Caco-2 (cell line): ENCODE data around the gene YIF1A. TPM values are rescaled to one million over a fixed set of nuclear protein-coding genes. Genes with fewer than 3 reads are reported as not detected.

Source experiments
- BruUV-seq: library from RNA; stranded (reverse); fragments of 400-500 nt; replicated peaks from 2 replicates; lab custom pipeline; 2021; lab: Mats Ljungman, UMichigan
- CTCF ChIA-PET: fragments of 300-600 bp; sonication (Branson Sonifier 250); formaldehyde crosslinking; loops from one replicate; lab custom pipeline; 2022; ENCODE audit warnings: antibody characterized with exemption; lab: Charles Lee
- POLR2A ChIA-PET: fragments of 300-600 bp; sonication (Branson Sonifier 250); formaldehyde crosslinking; loops from one replicate; lab custom pipeline; 2022; ENCODE audit warnings: antibody characterized with exemption; lab: Charles Lee
- DNase-seq, 2 experiments: peaks; one replicate each; pipeline versions ENCODE4 v3.0.0 to v3.0.0-alpha.2; 2020 to 2022
- H3K27me3 ChIP-seq: replicated peaks from 2 replicates; pipeline ENCODE4 v1.6.0; 2011; ENCODE audit warnings: low read length; ENCODE audit not compliant: control insufficient read depth, insufficient read depth
- H3K36me3 ChIP-seq: 2 replicates; pipeline ENCODE4 v1.5.1; 2011; ENCODE audit warnings: low read length; ENCODE audit not compliant: control insufficient read depth, insufficient read depth
- H3K4me1 ChIP-seq: fragments of 250-450 bp; sonication (Bioruptor Pico); 2 replicates; pipeline ENCODE4 v1.5.1; 2020; ENCODE audit warnings: mild to moderate bottlenecking
- H3K4me3 ChIP-seq: 2 replicates; pipeline ENCODE4 v1.5.1; 2011; ENCODE audit warnings: low read depth, mild to moderate bottlenecking, control low read depth, low read length
- H3K9me3 ChIP-seq: fragments of 250-450 bp; sonication (Bioruptor Pico); 2 replicates; pipeline ENCODE4 v1.5.1; 2020; ENCODE audit warnings: mild to moderate bottlenecking, moderate library complexity
- H3K27ac Mint-ChIP-seq: one replicate; pipeline ENCODE4 v1.8.0; 2022; ENCODE audit warnings: mixed read lengths; ENCODE audit not compliant: unreplicated experiment
- H3K27me3 Mint-ChIP-seq: one replicate; pipeline ENCODE4 v1.8.0; 2022; ENCODE audit warnings: mixed read lengths; ENCODE audit not compliant: insufficient read depth, unreplicated experiment
- H3K36me3 Mint-ChIP-seq: one replicate; pipeline ENCODE4 v1.8.0; 2022; ENCODE audit warnings: mild to moderate bottlenecking, mixed read lengths; ENCODE audit not compliant: insufficient read depth, unreplicated experiment
- H3K4me1 Mint-ChIP-seq: one replicate; pipeline ENCODE4 v1.8.0; 2022; ENCODE audit warnings: low read depth, mixed read lengths; ENCODE audit not compliant: unreplicated experiment
- H3K4me3 Mint-ChIP-seq: one replicate; pipeline ENCODE4 v1.8.0; 2022; ENCODE audit warnings: mild to moderate bottlenecking, moderate library complexity, mixed read lengths; ENCODE audit not compliant: unreplicated experiment
- H3K9me3 Mint-ChIP-seq: one replicate; pipeline ENCODE4 v1.8.0; 2022; ENCODE audit warnings: mixed read lengths; ENCODE audit not compliant: unreplicated experiment
- CTCF ChIP-seq, 2 experiments: fragments of 200-600 bp in 1 of 2; IDR thresholded peaks; 1 replicate in 1 of 2; 2 replicates in 1 of 2; pipeline versions ENCODE4 v1.5.1 to v1.8.0; 2011 to 2022; ENCODE audit warnings: antibody characterized with exemption in 1 of 2, control low read depth in 1 of 2, inconsistent platforms in 1 of 2, low read depth in 1 of 2, low read length in 1 of 2, mild to moderate bottlenecking in 1 of 2, moderate library complexity in 1 of 2; ENCODE audit not compliant: insufficient read depth in 1 of 2, severe bottlenecking in 1 of 2, unreplicated experiment in 1 of 2
- intact Hi-C: fragments of 100-400 bp; cut with micrococcal nuclease; formaldehyde crosslinking; loops from one replicate; pipeline ENCODE4 v1.10.0; 2022; ENCODE audit not compliant: unreplicated experiment
- total RNA-seq: library from RNA; stranded (reverse); gene quantifications from 2 replicates; pipeline ENCODE4 v1.2.3, GENCODE V29; 2022

Gene YIF1A
- total RNA-seq, 1 experiment from 2014 or later, result 159 TPM

- no TSS peak for BruUV-seq
- ChIA-PET POLR2A (no interaction called here), CTCF (no interaction called here)
- no peaks in the 10 kb centered on the region for H3K9me3 ChIP-seq
- no peak overlapping the region for H3K4me3 Mint-ChIP-seq
- no peak for DNase-seq
- H3K9me3 Mint-ChIP-seq, result no peaks in the 10 kb centered on the region
- TF ChIP-seq CTCF (IDR thresholded peaks at IDR 0.05; ENCODE audit: insufficient read depth in 1 of 2, low read depth in 1 of 2, low read length in 1 of 2, severe bottlenecking in 1 of 2, unreplicated experiment in 1 of 2), result no peak
- no peaks in the 10 kb centered on the region for H3K4me1 ChIP-seq
- no peaks in the 10 kb centered on the region for H3K4me1 Mint-ChIP-seq
- peaks cover 5% of the 10 kb centered on the region for H3K36me3 Mint-ChIP-seq
- intact Hi-C loops, result no loop called here
- no peaks in the 10 kb centered on the region for H3K27me3 ChIP-seq
- H3K36me3 ChIP-seq, result no peaks in the 10 kb centered on the region
- H3K27ac Mint-ChIP-seq, result no peak overlapping the region
- no peaks in the 10 kb centered on the region for H3K27me3 Mint-ChIP-seq
- H3K4me3 ChIP-seq, result no peak overlapping the region
These were observed 10.2 kb upstream of the YIF1A start for GRCh38 chr11:66299186-66299585.

GRCh38 chr11:66297610-66298009, 8.7 kb upstream of the YIF1A start:
- Mint-ChIP-seq H3K4me3 (no peak overlapping the region), H3K4me1 (peaks cover 5% of the 10 kb centered on the region), H3K27me3 (peaks cover 3% of the 10 kb centered on the region), H3K27ac (no peak overlapping the region), H3K36me3 (peaks cover 6% of the 10 kb centered on the region), H3K9me3 (no peaks in the 10 kb centered on the region)
- Histone ChIP-seq H3K36me3 (no peaks in the 10 kb centered on the region), H3K4me1 (no peaks in the 10 kb centered on the region), H3K4me3 (no peak overlapping the region), H3K9me3 (no peaks in the 10 kb centered on the region), H3K27me3 (no peaks in the 10 kb centered on the region; the same call in 1 of the 2 replicates)
- no peak for DNase-seq
- CTCF ChIA-PET, result interaction anchor here (1.9 kb wide), 1 partner anchor 15 kb away, joined by 5 read pairs; no protein-coding TSS in a partner anchor
- BruUV-seq, result no TSS peak
- no peak for TF ChIP-seq CTCF (IDR thresholded peaks at IDR 0.05; ENCODE audit: insufficient read depth in 1 of 2, low read depth in 1 of 2, low read length in 1 of 2, severe bottlenecking in 1 of 2, unreplicated experiment in 1 of 2)
- POLR2A ChIA-PET, result interaction anchor here (0.7 kb wide), 1 partner anchor 8 kb away, joined by 3 read pairs; the partner anchor contains the start of gene YIF1A
- intact Hi-C loops, result no loop called here

- POLR2A ChIA-PET, result no interaction called here
- Histone ChIP-seq H3K27me3 (no peaks in the 10 kb centered on the region; the same call in 1 of the 2 replicates), H3K4me3 (no peak overlapping the region), H3K36me3 (no peaks in the 10 kb centered on the region), H3K9me3 (no peaks in the 10 kb centered on the region), H3K4me1 (peaks cover 12% of the 10 kb centered on the region)
- no peak for DNase-seq
- CTCF ChIA-PET, result no interaction called here
- intact Hi-C loops, result no loop called here
- BruUV-seq, result no TSS peak
- peaks cover 21% of the 10 kb centered on the region for H3K4me1 Mint-ChIP-seq
- TF ChIP-seq CTCF (IDR thresholded peaks at IDR 0.05; ENCODE audit: insufficient read depth in 1 of 2, low read depth in 1 of 2, low read length in 1 of 2, severe bottlenecking in 1 of 2, unreplicated experiment in 1 of 2), result no peak
- peaks cover 9% of the 10 kb centered on the region for H3K36me3 Mint-ChIP-seq
- H3K4me3 Mint-ChIP-seq, result no peak overlapping the region
- peaks cover 6% of the 10 kb centered on the region for H3K27me3 Mint-ChIP-seq
- H3K27ac Mint-ChIP-seq, result no peak overlapping the region
- H3K9me3 Mint-ChIP-seq, result no peaks in the 10 kb centered on the region
These were observed 6.0 kb upstream of the YIF1A start for GRCh38 chr11:66294626-66295620.
